PC-9 (cell line): ENCODE measurements around the gene TLE1. TPM values are rescaled to one million over a fixed set of nuclear protein-coding genes. Genes with fewer than 3 reads are reported as not detected.
A peak's percentile ranks its signal among the peaks of the same experiment; 100 is the strongest.

Experiments used
- BruUV-seq: library from RNA; stranded (reverse); fragments of 400-500 nt; replicated peaks from 2 replicates; lab custom pipeline; 2021; lab: Mats Ljungman, UMichigan
- CTCF ChIA-PET: fragments of 300-600 bp; sonication (Branson Sonifier 250); formaldehyde crosslinking; loops from one replicate; lab custom pipeline; 2022; ENCODE audit warnings: antibody characterized with exemption; lab: Charles Lee
- POLR2A ChIA-PET: fragments of 300-600 bp; sonication (Branson Sonifier 250); formaldehyde crosslinking; loops from one replicate; lab custom pipeline; 2022; ENCODE audit warnings: antibody characterized with exemption; ENCODE audit not compliant: unreplicated experiment; lab: Charles Lee
- DNase-seq, 2 experiments: peaks; one replicate each; pipeline versions ENCODE4 v3.0.0 to v3.0.0-alpha.2; 2015 to 2022; ENCODE audit warnings: mixed read lengths in 1 of 2
- H2AFZ ChIP-seq: fragments of 200-600 bp; sonication (generic); 2 replicates; pipeline ENCODE4 v1.8.1; 2017; ENCODE audit warnings: antibody characterized with exemption
- H3F3A ChIP-seq: fragments of 200-600 bp; sonication (generic); 2 replicates; pipeline ENCODE4 v1.8.1; 2017; ENCODE audit warnings: antibody characterized with exemption, mild to moderate bottlenecking, low read depth; ENCODE audit not compliant: insufficient read depth
- H3K27ac ChIP-seq: fragments of 200-600 bp; sonication (generic); 2 replicates; pipeline ENCODE4 v1.6.1; 2016; ENCODE audit warnings: mixed run types
- H3K27me3 ChIP-seq: fragments of 200-600 bp; sonication (generic); 2 replicates; pipeline ENCODE4 v1.6.1; 2016; ENCODE audit warnings: low read depth, mixed run types; ENCODE audit not compliant: insufficient read depth
- H3K36me3 ChIP-seq: fragments of 200-600 bp; sonication (generic); 2 replicates; pipeline ENCODE4 v1.6.1; 2016; ENCODE audit warnings: low read depth, mixed run types
- H3K4me1 ChIP-seq: fragments of 200-600 bp; sonication (generic); replicated peaks from 2 replicates; pipeline ENCODE4 v1.6.1; 2016; ENCODE audit warnings: mixed run types; ENCODE audit not compliant: insufficient read depth
- H3K4me2 ChIP-seq: fragments of 200-600 bp; sonication (generic); 2 replicates; pipeline ENCODE4 v1.6.1; 2017; ENCODE audit warnings: mixed run types
- H3K4me3 ChIP-seq: fragments of 200-600 bp; sonication (generic); 2 replicates; pipeline ENCODE4 v1.6.1; 2016; ENCODE audit warnings: mixed run types
- H3K79me2 ChIP-seq: fragments of 200-600 bp; sonication (generic); 2 replicates; pipeline ENCODE4 v1.6.1; 2017; ENCODE audit warnings: low read depth, mixed run types
- H3K9me2 ChIP-seq: fragments of 200-600 bp; sonication (generic); 2 replicates; pipeline ENCODE4 v1.8.1; 2017; ENCODE audit warnings: mild to moderate bottlenecking; ENCODE audit not compliant: insufficient read depth
- H3K9me3 ChIP-seq: fragments of 200-600 bp; sonication (generic); 2 replicates; pipeline ENCODE4 v1.8.1; 2016; ENCODE audit warnings: low read depth; ENCODE audit not compliant: insufficient read depth
- H4K20me1 ChIP-seq: fragments of 200-600 bp; sonication (generic); 2 replicates; pipeline ENCODE4 v1.8.1; 2017; ENCODE audit not compliant: insufficient read depth
- CTCF ChIP-seq: fragments of 200-600 bp; sonication (generic); conservative IDR thresholded peaks from 2 replicates; pipeline ENCODE4 v1.6.1; 2017; ENCODE audit warnings: mixed run types, antibody characterized with exemption, mild to moderate bottlenecking, moderate library complexity
- EZH2 ChIP-seq: fragments of 200-600 bp; sonication (generic); IDR thresholded peaks from 2 replicates; pipeline ENCODE4 v1.8.0; 2017; ENCODE audit warnings: antibody characterized with exemption, low read depth
- intact Hi-C: fragments of 100-400 bp; cut with micrococcal nuclease; formaldehyde crosslinking; loops from one replicate; pipeline ENCODE4 v1.10.0; 2022; ENCODE audit not compliant: unreplicated experiment
- total RNA-seq: library from RNA; stranded (reverse); gene quantifications from 2 replicates; pipeline ENCODE4 v1.2.3, GENCODE V29; 2021

The TLE1 gene
- total RNA-seq, 1 experiment from 2014 or later: 80.9 TPM

- H3K9me3 ChIP-seq: no peaks in the 10 kb centered on the region
- BruUV-seq: no TSS peak
- H3K4me3 ChIP-seq: no peak overlapping the region
- H3F3A ChIP-seq: peaks cover 25% of the 10 kb centered on the region
- no peaks in the 10 kb centered on the region for H3K36me3 ChIP-seq
- TF ChIP-seq EZH2 (no peak), CTCF (no peak)
- H3K79me2 ChIP-seq: no peaks in the 10 kb centered on the region
- H3K9me2 ChIP-seq: no peaks in the 10 kb centered on the region
- H2AFZ ChIP-seq: no peak overlapping the region
- CTCF ChIA-PET: no interaction called here
- POLR2A ChIA-PET: no interaction called here
- H3K4me1 ChIP-seq: peaks cover 36% of the 10 kb centered on the region
- 0 out of 2 replicates have a peak overlapping the region, but pooled peaks have one; percentile 7 for H3K4me2 ChIP-seq
- peak in 1 of 2 experiments; percentile 72 for DNase-seq
- intact Hi-C loops: no loop called here
- H3K27me3 ChIP-seq: no peaks in the 10 kb centered on the region
- peak overlapping the region; percentile 21; the same call in 1 of the 2 replicates for H3K27ac ChIP-seq
- no peaks in the 10 kb centered on the region for H4K20me1 ChIP-seq
Observed at GRCh38 chr9:81720450-81721086, 31.2 kb upstream of the TLE1 start.

GRCh38 chr9:81719972-81720371 lies 30.6 kb upstream of the TLE1 start:
- Histone ChIP-seq H2AFZ (no peak overlapping the region), H4K20me1 (no peaks in the 10 kb centered on the region), H3K4me2 (no peak overlapping the region), H3K9me3 (no peaks in the 10 kb centered on the region), H3K27me3 (no peaks in the 10 kb centered on the region), H3K27ac (no peak overlapping the region), H3K4me3 (no peak overlapping the region), H3K36me3 (no peaks in the 10 kb centered on the region), H3K4me1 (peaks cover 36% of the 10 kb centered on the region), H3F3A (peaks cover 25% of the 10 kb centered on the region), H3K9me2 (no peaks in the 10 kb centered on the region), H3K79me2 (no peaks in the 10 kb centered on the region)
- ChIA-PET CTCF (no interaction called here), POLR2A (no interaction called here)
- DNase-seq: no peak
- TF ChIP-seq EZH2 (no peak), CTCF (no peak)
- no TSS peak for BruUV-seq
- intact Hi-C loops: no loop called here

- BruUV-seq: no TSS peak
- Histone ChIP-seq H3K79me2 (no peaks in the 10 kb centered on the region), H3K9me3 (no peaks in the 10 kb centered on the region), H3K4me1 (peaks cover 36% of the 10 kb centered on the region), H3K36me3 (no peaks in the 10 kb centered on the region), H3F3A (peaks cover 25% of the 10 kb centered on the region), H4K20me1 (no peaks in the 10 kb centered on the region), H3K27me3 (no peaks in the 10 kb centered on the region), H3K27ac (no peak overlapping the region), H2AFZ (no peak overlapping the region), H3K4me2 (no peak overlapping the region), H3K4me3 (no peak overlapping the region), H3K9me2 (no peaks in the 10 kb centered on the region)
- ChIA-PET POLR2A (no interaction called here), CTCF (interaction anchor here (0.6 kb wide), 1 partner anchor 27 kb away, joined by 3 read pairs; no protein-coding TSS in a partner anchor)
- intact Hi-C loops: no loop called here
- TF ChIP-seq EZH2 (no peak), CTCF (no peak)
- DNase-seq: no peak
Observed at GRCh38 chr9:81718244-81718643, 28.9 kb upstream of the TLE1 start.
